K562 (cell line): Measurements from ENCODE around the gene WDR64. TPM values are rescaled to one million over a fixed set of nuclear protein-coding genes. Genes with fewer than 3 reads are reported as not detected.

Experiments used
- JUND ChIP-seq, 2 experiments: IDR thresholded peaks; 2 replicates in 1 of 2; 3 replicates in 1 of 2; pipeline ENCODE4 v1.6.1; 2011; ENCODE audit warnings: borderline replicate concordance in 2 of 2, low read depth in 2 of 2, low read length in 2 of 2, improper control_type of control experiment in 1 of 2, missing biosample characterization in 1 of 2, missing genetic modification characterization in 1 of 2, missing genetic modification reagents in 1 of 2
- MEIS2 ChIP-seq: fragments of 450-650 bp; IDR thresholded peaks from 2 replicates; pipeline ENCODE4 v1.6.1; 2014; ENCODE audit warnings: mild to moderate bottlenecking; ENCODE audit not compliant: partially characterized antibody
- OTX1 ChIP-seq: fragments of 450-650 bp; formaldehyde crosslinking; IDR thresholded peaks from 2 replicates; pipeline ENCODE4 v1.4.0; 2022; ENCODE audit warnings: mild to moderate bottlenecking
- STAT5B ChIP-seq: fragments of 250-450 bp; sonication (Bioruptor Pico); IDR thresholded peaks from 2 replicates; pipeline ENCODE4 v1.8.0; 2021; ENCODE audit warnings: mild to moderate bottlenecking, inconsistent platforms
- ZNF174 ChIP-seq: fragments of 250-450 bp; sonication (Bioruptor Pico); IDR thresholded peaks from 2 replicates; pipeline ENCODE4 v1.4.0; 2020; ENCODE audit warnings: mild to moderate bottlenecking
- ZNF23 ChIP-seq: fragments of 250-450 bp; sonication (Bioruptor Pico); IDR thresholded peaks from 2 replicates; pipeline ENCODE4 v1.4.0; 2020; ENCODE audit warnings: mild to moderate bottlenecking
- ZNF274 ChIP-seq: IDR thresholded peaks from 2 replicates; pipeline ENCODE4 v1.6.1; 2011; ENCODE audit warnings: low read depth, mild to moderate bottlenecking, low read length, moderate library complexity, borderline replicate concordance
- ZNF282 ChIP-seq: sonication (generic); formaldehyde crosslinking; IDR thresholded peaks from 2 replicates; pipeline ENCODE4 v1.8.1; 2023; ENCODE audit warnings: missing genetic modification reagents
- ZNF79 ChIP-seq: fragments of 250-450 bp; sonication (Bioruptor Pico); IDR thresholded peaks from 2 replicates; pipeline ENCODE4 v1.4.0; 2020; ENCODE audit warnings: low read depth, mild to moderate bottlenecking, moderate library complexity
- polyA plus RNA-seq, 8 experiments: library from polyadenylated mRNA; depleted of rRNA in 4 of 8; stranded (reverse) in 5 of 8; unstranded in 3 of 8; fragments of >200 nt; fragmentation: Nextera tagmentation in 2 of 8; fragmentation: Illumina TruSeq in 1 of 8; extraction: Ambion mirVana in 2 of 8; extraction: Trizol in 1 of 8; gene quantifications; 2 replicates each; pipeline versions ENCODE4 v1.2.1 to v1.2.3, GENCODE V29; 2011 to 2014; ENCODE audit warnings: inconsistent platforms in 1 of 8, missing spikeins in 1 of 8
- total RNA-seq, 7 experiments: library from RNA; depleted of rRNA in 6 of 7; stranded (reverse); fragments of >200 nt in 6 of 7; fragmentation: Illumina TruSeq in 2 of 7; extraction: Trizol in 2 of 7; gene quantifications; 2 replicates each; pipeline versions ENCODE4 v1.2.1 to v1.2.3, GENCODE V29; 2011 to 2021; ENCODE audit warnings: low replicate concordance in 1 of 7
- TF ChIP-seq, protein P1 (sequence below), 2 experiments: fragments of 450-650 bp; IDR thresholded peaks; 2 replicates each; pipeline ENCODE4 v1.6.1; 2016; ENCODE audit warnings: mild to moderate bottlenecking in 2 of 2, borderline replicate concordance in 1 of 2, low read depth in 1 of 2, moderate library complexity in 1 of 2
- TF ChIP-seq, protein P2 (sequence below), 3 experiments: IDR thresholded peaks in 2 of 3; conservative IDR thresholded peaks in 1 of 3; 2 replicates each; pipeline ENCODE4 v1.5.1; 2011 to 2012; ENCODE audit warnings: low read length in 3 of 3, mild to moderate bottlenecking in 3 of 3, control low read depth in 2 of 3, improper control_type of control experiment in 1 of 3, inconsistent platforms in 1 of 3, low read depth in 1 of 3, mixed read lengths in 1 of 3, moderate library complexity in 1 of 3; ENCODE audit not compliant: insufficient read depth in 2 of 3

Gene WDR64
- total and polyA plus RNA-seq, 9 of the 15 experiments (the other 6 are each of a cell fraction or from before 2014, with no cell fraction given), result 0.06 to 0.29 (median 0.19) TPM; not detected in 5

DNA sequence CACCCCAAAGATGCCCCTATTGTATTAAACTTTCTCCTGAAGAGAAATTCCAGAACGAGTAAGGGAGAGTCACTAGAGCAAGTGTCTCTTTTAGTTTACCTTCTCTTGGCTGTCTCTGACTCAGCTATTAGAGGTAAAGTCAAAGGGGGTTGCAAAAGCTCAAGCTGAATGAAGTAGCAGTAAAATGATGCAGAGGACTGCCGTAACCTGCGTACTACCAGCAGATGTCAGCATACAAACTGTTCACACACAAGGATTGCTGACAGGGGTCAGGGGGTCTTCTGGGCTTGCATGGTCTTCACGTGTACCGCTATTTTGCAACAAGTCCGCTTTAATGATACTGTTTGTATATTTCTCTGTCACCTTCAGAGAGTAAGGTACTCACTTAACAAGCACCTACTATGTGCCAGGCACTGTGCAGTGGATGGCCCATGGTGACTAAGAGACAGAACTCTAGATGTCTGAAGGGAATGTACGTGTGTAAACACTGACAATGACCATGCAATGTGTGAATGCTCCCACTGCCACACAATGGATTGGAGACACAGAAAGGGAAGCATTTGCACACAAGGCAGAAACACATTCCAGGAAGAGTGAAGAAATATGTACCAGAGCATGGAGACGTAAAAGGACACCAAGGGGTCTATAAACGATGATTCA lies 46.8 kb upstream of the WDR64 start (continued):
- TF ChIP-seq, protein P1, sequence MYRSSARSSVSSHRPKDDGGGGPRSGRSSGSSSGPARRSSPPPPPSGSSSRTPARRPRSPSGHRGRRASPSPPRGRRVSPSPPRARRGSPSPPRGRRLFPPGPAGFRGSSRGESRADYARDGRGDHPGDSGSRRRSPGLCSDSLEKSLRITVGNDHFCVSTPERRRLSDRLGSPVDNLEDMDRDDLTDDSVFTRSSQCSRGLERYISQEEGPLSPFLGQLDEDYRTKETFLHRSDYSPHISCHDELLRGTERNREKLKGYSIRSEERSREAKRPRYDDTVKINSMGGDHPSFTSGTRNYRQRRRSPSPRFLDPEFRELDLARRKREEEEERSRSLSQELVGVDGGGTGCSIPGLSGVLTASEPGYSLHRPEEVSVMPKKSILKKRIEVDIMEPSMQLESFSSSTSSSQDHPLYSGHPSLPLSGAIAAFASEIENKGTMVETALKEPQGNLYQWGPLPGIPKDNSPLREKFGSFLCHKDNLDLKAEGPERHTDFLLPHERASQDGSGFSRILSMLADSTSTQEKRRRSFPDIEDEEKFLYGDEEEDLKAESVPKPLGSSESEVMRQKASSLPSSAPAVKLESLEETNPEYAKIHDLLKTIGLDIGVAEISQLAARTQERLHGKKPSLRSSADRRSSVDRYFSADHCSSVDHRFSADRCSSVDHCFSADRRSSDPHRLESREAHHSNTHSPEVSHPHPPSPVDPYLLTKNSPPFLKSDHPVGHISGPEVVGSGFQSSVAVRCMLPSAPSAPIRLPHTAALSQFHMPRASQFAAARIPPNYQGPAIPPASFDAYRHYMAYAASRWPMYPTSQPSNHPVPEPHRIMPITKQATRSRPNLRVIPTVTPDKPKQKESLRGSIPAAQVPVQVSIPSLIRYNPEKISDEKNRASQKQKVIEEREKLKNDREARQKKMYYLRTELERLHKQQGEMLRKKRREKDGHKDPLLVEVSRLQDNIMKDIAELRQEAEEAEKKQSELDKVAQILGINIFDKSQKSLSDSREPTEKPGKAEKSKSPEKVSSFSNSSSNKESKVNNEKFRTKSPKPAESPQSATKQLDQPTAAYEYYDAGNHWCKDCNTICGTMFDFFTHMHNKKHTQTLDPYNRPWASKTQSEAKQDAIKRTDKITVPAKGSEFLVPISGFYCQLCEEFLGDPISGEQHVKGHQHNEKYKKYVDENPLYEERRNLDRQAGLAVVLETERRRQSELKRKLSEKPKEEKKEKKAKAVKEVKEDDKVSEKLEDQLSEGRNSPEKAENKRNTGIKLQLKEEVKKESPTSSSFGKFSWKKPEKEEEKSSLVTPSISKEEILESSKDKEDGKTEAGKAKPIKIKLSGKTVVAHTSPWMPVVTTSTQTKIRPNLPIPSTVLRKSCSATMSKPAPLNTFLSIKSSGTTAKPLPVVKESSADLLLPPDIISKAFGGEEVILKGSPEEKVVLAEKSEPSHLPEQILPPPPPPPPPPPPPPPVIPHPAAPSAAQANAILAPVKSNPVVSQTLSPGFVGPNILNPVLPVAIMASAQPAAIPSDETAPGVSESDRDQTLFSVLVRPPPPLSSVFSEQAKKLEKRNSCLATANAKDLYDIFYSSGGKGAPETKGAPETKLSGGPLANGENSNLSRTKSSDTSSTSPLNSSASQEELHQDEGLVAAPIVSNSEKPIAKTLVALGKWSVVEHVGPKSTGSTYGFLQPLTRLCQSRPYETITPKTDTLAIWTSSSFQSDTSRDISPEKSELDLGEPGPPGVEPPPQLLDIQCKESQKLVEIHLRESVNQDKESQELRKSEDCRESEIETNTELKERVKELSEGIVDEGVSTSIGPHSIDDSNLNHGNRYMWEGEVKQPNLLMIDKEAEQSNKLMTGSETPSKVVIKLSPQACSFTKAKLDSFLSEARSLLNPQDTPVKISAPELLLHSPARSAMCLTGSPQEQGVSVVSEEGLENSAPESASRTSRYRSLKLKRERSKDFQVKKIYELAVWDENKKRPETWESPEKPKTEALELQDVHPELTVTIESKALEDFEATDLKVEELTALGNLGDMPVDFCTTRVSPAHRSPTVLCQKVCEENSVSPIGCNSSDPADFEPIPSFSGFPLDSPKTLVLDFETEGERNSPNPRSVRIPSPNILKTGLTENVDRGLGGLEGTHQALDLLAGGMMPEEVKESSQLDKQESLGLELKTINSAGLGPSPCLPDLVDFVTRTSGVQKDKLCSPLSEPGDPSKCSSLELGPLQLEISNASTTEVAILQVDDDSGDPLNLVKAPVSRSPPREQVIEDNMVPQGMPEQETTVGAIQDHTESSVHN (IDR thresholded peaks at IDR 0.05; ENCODE audit: borderline replicate concordance in 1 of 2, low read depth in 1 of 2), result no peak
- TF ChIP-seq STAT5B, result no peak
- no peak for TF ChIP-seq JUND (IDR thresholded peaks at IDR 0.05; ENCODE audit: borderline replicate concordance, low read depth, low read length)
- 0 out of 3 replicates have a peak, but pooled peaks have one; percentile 14 for TF ChIP-seq JUND (tag; IDR thresholded peaks at IDR 0.05; ENCODE audit: borderline replicate concordance, low read depth, low read length)
- no peak for TF ChIP-seq OTX1
- TF ChIP-seq ZNF174 (CRISPR knock-in tag), result no peak
- TF ChIP-seq ZNF79 (CRISPR knock-in tag), result no peak
- TF ChIP-seq ZNF23 (CRISPR knock-in tag), result no peak
- TF ChIP-seq ZNF274, result no peak
- TF ChIP-seq, protein P2, sequence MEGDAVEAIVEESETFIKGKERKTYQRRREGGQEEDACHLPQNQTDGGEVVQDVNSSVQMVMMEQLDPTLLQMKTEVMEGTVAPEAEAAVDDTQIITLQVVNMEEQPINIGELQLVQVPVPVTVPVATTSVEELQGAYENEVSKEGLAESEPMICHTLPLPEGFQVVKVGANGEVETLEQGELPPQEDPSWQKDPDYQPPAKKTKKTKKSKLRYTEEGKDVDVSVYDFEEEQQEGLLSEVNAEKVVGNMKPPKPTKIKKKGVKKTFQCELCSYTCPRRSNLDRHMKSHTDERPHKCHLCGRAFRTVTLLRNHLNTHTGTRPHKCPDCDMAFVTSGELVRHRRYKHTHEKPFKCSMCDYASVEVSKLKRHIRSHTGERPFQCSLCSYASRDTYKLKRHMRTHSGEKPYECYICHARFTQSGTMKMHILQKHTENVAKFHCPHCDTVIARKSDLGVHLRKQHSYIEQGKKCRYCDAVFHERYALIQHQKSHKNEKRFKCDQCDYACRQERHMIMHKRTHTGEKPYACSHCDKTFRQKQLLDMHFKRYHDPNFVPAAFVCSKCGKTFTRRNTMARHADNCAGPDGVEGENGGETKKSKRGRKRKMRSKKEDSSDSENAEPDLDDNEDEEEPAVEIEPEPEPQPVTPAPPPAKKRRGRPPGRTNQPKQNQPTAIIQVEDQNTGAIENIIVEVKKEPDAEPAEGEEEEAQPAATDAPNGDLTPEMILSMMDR (IDR thresholded peaks at IDR 0.05 in 2 of 3, conservative IDR thresholded peaks at IDR 0.05 in 1 of 3; ENCODE audit: insufficient read depth in 2 of 3, low read depth in 1 of 3, low read length in 3 of 3), result peak; percentile 45 to 63 (median 51)
- no peak for TF ChIP-seq ZNF282
- TF ChIP-seq MEIS2, result no peak
